NCI-H524 treated with DMSO at 0.1 percent for 48 hours (cell line): ENCODE measurements around the gene HOOK1.
"Not testable (repeated sequence)": the region's sequence is repeated elsewhere in the genome, so short reads cannot be mapped to it uniquely, and the experiment has no call there.

Experiments used
- DNase-seq: peaks from one replicate; lab custom pipeline; 2025; lab: John Stamatoyannopoulos, UW

HOOK1 gene

GRCh38 chr1:59885160-59885832, 70.5 kb downstream of the HOOK1 start:
- no peak for DNase-seq

DNA sequence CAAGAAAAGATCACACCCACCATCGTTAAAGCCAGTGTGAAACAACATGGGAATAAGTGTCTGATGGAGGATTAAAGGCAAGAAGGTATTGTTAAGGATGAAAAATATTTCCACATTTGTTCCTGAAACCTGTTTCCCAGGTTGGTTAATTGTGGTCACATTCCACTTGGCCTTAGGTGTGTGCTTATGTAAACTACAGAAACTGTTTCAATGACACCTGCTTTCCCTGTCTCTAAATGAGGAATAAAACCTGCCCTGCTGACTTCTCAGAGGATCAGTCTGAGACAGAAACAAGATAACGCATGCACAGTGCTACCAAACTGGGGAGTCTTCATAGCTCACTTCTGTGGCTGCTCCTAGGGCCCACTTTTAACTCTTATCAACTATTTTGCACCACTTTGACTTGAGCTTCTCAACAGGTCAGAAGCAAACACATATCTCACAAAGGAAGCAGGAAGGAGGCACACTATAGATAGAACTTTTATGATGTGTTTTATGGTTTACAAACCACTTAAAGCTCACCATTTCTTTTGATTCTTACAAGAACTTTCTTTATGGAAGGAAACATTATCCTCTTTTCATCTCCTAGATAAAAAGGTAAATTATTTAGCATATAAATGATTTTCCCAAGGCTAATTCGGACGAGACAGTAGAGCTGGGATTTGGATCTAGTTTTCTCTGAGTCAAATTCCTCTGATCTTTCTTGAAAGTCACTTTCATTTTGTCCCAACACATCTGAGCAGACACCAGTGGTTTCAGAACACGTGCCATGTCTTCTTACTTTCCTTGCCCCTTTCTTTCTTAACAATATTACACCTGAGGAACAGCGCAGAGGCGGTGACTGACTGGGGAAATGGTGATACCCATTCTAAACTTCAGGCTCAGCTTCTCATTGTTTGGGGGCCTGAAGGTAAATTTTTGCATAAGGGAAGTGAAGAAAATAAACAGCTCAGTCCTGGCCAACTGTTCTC, 78.4 kb downstream of the HOOK1 start:
- no peak for DNase-seq

GRCh38 chr1:59897165-59897564, 82.4 kb downstream of the HOOK1 start:
- no peak for DNase-seq

- DNase-seq = no peak
Measured at GRCh38 chr1:59898927-59899326, 84.2 kb downstream of the HOOK1 start.

DNA sequence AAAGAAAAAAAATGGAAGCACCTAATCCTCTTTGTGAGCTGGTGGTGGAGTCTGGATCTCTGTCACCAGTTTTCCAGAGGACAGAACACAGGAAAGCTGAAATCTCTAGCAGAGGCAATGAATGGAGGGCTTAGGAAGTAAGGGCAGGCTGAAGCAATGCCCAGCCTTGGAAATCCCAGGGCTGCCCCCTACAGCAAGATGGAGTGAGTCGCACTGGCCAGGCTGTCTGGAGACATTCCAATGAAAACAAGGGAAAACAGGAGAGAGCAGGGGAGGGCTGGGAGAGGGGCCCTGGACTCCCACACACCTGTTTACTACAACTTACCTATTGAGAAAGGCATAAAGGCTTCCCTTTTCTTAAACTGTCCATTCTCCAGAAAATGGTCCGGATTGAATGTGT, 85.9 kb downstream of the HOOK1 start:
- no peak for DNase-seq

- no peak for DNase-seq
Measured at GRCh38 chr1:59901770-59902388, 87.1 kb downstream of the HOOK1 start.

- peak; percentile 7 for DNase-seq
Measured at GRCh38 chr1:59903141-59903754, 88.5 kb downstream of the HOOK1 start.

GRCh38 chr1:59906931-59907330, 92.2 kb downstream of the HOOK1 start:
- DNase-seq = no peak

GRCh38 chr1:59908084-59908483, 93.3 kb downstream of the HOOK1 start:
- no peak for DNase-seq

GRCh38 chr1:59908682-59909081, 93.9 kb downstream of the HOOK1 start:
- no peak for DNase-seq

GRCh38 chr1:59914791-59915286, 100.1 kb downstream of the HOOK1 start:
- DNase-seq = not testable (repeated sequence)

DNA sequence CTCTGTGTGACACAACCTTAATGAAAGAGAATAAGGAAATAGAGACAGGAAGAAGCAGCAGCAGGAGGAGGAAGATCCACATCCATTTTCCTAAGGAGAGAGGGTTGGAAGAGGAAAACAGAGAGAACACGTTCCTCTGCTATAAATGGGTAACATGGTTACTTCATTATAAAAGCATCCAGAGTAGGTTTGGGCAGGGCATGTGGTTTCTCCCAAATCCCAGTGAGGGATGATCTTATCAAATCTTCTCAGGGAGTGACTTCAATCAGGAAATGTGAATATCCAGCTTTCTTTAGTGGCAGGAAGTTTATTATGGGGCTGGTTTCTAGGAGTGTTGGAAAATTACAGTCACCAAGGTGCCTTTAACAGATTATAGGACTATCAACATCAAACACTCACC, 100.8 kb downstream of the HOOK1 start:
- no peak for DNase-seq

DNA sequence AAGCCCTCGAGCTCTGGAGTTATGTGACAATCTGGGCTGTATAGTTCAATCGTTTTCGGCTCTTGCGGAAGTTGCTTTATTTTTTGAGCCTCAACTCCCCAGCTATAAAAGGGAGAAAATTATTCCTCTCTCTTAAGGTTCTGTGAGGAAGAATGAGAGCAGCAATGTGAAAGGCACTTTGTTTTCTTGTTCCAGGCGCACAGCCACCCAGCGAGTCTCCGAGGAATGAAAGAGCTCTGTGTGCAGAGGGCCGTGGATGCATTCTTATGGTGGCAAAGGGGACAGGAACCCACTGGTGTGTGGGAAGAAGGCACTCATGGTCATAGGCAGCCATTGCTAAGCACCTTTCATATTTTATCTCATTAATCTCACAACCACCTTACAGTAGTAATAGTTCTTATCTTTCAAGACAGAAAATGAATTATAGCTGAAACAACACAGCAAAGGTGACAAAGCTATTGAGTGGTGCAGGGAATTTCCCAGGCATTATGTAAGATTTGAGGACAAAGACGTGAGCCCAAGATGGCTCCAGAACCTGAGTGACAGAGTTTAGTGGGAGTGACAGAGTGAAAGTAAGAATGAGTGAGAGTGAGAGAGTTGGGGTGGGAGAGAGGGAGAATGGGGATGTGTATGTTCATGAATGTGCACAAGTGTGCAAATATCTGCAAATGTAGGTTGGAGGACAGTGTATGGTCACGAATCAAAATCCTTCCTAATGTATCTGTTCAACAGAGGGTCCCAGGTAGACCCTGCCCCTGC, 102.5 kb downstream of the HOOK1 start:
- DNase-seq = no peak

- no peak for DNase-seq
Measured at GRCh38 chr1:59917785-59918180, 103.0 kb downstream of the HOOK1 start.

DNA sequence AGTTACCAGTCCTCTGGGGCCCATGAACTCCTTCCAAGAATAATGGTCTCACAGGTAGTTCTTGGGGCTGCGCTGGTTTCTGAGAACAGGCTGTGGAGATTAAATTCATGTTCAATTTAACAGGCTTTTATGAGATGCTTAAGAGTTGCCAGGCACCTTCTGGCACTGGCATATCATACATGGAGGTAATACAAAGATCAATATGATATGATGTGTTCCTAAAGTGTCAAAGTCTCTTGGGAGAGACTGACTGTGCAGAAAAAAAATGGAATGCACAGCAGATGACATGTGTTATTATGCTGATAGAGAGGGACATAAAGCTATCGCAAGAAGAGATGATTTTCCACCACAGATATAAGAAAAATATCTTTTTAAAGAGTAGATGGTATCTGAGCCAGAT, 105.0 kb downstream of the HOOK1 start:
- DNase-seq = no peak

DNA sequence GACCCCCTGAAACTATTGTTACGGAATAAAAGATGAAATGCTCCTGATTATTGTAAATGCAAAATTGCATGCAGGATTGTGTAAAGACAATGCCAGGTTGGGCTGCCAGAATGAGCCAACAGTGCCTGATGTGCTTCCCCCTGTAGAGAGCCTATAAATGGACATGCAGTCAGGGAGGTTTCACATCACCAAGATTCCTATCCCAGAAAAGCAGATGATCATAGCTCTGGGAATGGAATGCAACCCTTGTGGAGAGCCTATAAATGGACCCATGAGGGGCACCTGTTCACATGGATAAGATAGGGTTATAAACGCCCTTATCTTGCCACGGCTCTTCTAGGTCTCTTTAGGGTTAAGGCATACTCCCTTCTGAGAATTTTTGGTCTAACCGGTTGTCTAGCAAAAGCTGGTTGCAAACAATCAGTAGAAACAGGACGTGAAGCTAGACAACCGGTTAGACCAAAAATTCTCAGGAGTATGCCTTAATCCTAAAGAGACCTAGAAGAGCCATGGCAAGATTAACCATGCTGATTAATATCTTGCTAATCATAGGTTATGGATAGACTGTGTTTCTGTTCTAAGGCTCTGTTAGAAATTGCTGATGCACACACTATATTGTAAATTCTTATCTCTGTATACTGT, 106.6 kb downstream of the HOOK1 start:
- not testable (repeated sequence) for DNase-seq

GRCh38 chr1:59924653-59925052, 109.9 kb downstream of the HOOK1 start:
- DNase-seq = no peak
